ENCODE data around the gene REV3L. TPM values are rescaled to one million over a fixed set of nuclear protein-coding genes. Genes with fewer than 3 reads are reported as not detected.

The REV3L gene
- total and polyA plus RNA-seq, 9 of the 15 experiments (the other 6 are each of a cell fraction or from before 2014, with no cell fraction given), result 5.5 to 24.4 (median 14.4) TPM

DNA sequence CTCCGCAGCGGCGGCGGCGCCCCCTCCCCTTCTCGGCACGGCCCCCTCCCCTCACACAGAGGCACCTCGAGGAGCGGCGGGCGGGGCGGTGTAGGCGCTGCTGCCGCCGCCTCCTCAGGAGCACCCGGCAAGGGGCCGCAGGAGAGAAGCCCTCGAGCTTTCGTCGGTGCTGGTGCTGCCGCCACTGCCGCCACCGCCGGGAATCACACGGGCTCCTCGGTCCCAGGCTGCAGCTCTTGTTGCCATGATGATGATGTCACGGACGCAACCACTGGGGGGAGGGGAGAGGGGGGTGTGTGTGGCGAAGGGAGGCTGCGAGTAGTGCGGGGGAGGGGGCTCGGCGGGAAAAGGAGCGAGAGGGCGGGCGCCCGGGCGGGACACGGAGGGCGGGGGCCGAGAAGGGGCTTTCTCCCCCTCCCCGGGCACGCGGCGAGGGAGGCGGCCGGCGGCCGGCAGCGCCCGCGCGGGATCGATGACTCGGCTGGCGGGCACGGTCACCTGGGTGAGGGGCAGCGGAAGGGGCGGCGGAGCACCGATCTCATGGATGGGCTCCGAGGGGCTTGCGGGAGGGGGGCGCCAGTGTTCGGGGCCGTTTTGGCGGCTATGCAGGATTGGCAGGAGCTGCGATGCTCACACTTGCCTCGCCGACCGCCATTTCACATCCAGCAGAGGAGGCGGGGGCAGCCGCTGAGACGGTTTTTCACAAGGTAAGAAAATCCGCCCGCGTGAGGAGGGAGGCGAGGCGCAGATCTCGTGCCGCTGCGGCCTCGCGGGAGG, at the start of gene REV3L (continued):
- TF ChIP-seq SP1 (CRISPR knock-in tag; IDR thresholded peaks at IDR 0.05) (peak; percentile 56), ZNF282 (CRISPR knock-in tag; IDR thresholded peaks at IDR 0.05) (no peak), NFIC (IDR thresholded peaks at IDR 0.05) (peak; percentile 57), HCFC1 (IDR thresholded peaks at IDR 0.05; ENCODE audit: low read depth, low read length) (peak; percentile 55), FIP1L1 (IDR thresholded peaks at IDR 0.05; ENCODE audit: low read depth, low read length, poor library complexity, severe bottlenecking) (peak; percentile 61), ELF4 (CRISPR knock-in tag; IDR thresholded peaks at IDR 0.05) (peak; percentile 23; the same call in 1 of the 2 replicates), MEIS2 (IDR thresholded peaks at IDR 0.05; ENCODE audit: partially characterized antibody) (no peak), ATF7 (IDR thresholded peaks at IDR 0.05) (peak; percentile 88), PCBP1 (IDR thresholded peaks at IDR 0.05; ENCODE audit: low read depth, low read length, poor library complexity, severe bottlenecking) (peak; percentile 91), TEAD1 (CRISPR knock-in tag; IDR thresholded peaks at IDR 0.05) (peak in 1 of 2 experiments; percentile 72; a peak in 1 of 4 replicates), ZNF644 (tag; IDR thresholded peaks at IDR 0.05; ENCODE audit: low read depth) (peak; percentile 62; the same call in 1 of the 2 replicates), POLR2A (conservative IDR thresholded peaks at IDR 0.05) (peak; percentile 81)
- TF ChIP-seq, protein P1, sequence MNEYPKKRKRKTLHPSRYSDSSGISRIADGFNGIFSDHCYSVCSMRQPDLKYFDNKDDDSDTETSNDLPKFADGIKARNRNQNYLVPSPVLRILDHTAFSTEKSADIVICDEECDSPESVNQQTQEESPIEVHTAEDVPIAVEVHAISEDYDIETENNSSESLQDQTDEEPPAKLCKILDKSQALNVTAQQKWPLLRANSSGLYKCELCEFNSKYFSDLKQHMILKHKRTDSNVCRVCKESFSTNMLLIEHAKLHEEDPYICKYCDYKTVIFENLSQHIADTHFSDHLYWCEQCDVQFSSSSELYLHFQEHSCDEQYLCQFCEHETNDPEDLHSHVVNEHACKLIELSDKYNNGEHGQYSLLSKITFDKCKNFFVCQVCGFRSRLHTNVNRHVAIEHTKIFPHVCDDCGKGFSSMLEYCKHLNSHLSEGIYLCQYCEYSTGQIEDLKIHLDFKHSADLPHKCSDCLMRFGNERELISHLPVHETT (CRISPR knock-in tag; conservative IDR thresholded peaks at IDR 0.05 in 1 of 2, IDR thresholded peaks at IDR 0.05 in 1 of 2), result peak in 1 of 2 experiments; percentile 44; a peak in 2 of 4 replicates
- TF ChIP-seq, protein P2, sequence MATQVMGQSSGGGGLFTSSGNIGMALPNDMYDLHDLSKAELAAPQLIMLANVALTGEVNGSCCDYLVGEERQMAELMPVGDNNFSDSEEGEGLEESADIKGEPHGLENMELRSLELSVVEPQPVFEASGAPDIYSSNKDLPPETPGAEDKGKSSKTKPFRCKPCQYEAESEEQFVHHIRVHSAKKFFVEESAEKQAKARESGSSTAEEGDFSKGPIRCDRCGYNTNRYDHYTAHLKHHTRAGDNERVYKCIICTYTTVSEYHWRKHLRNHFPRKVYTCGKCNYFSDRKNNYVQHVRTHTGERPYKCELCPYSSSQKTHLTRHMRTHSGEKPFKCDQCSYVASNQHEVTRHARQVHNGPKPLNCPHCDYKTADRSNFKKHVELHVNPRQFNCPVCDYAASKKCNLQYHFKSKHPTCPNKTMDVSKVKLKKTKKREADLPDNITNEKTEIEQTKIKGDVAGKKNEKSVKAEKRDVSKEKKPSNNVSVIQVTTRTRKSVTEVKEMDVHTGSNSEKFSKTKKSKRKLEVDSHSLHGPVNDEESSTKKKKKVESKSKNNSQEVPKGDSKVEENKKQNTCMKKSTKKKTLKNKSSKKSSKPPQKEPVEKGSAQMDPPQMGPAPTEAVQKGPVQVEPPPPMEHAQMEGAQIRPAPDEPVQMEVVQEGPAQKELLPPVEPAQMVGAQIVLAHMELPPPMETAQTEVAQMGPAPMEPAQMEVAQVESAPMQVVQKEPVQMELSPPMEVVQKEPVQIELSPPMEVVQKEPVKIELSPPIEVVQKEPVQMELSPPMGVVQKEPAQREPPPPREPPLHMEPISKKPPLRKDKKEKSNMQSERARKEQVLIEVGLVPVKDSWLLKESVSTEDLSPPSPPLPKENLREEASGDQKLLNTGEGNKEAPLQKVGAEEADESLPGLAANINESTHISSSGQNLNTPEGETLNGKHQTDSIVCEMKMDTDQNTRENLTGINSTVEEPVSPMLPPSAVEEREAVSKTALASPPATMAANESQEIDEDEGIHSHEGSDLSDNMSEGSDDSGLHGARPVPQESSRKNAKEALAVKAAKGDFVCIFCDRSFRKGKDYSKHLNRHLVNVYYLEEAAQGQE (IDR thresholded peaks at IDR 0.05; ENCODE audit: borderline replicate concordance), result peak; percentile 86
- TF ChIP-seq, protein P2 (CRISPR knock-in tag; IDR thresholded peaks at IDR 0.05; ENCODE audit: low read depth), result no peak
- TF ChIP-seq, protein P3, sequence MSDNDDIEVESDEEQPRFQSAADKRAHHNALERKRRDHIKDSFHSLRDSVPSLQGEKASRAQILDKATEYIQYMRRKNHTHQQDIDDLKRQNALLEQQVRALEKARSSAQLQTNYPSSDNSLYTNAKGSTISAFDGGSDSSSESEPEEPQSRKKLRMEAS (CRISPR knock-in tag; IDR thresholded peaks at IDR 0.05), result peak; percentile 78
- TF ChIP-seq, protein P4, sequence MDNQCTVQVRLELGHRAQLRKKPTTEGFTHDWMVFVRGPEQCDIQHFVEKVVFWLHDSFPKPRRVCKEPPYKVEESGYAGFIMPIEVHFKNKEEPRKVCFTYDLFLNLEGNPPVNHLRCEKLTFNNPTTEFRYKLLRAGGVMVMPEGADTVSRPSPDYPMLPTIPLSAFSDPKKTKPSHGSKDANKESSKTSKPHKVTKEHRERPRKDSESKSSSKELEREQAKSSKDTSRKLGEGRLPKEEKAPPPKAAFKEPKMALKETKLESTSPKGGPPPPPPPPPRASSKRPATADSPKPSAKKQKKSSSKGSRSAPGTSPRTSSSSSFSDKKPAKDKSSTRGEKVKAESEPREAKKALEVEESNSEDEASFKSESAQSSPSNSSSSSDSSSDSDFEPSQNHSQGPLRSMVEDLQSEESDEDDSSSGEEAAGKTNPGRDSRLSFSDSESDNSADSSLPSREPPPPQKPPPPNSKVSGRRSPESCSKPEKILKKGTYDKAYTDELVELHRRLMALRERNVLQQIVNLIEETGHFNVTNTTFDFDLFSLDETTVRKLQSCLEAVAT (IDR thresholded peaks at IDR 0.05), result peak in 1 of 2 experiments; percentile 99; a peak in 2 of 4 replicates
